GM12878 (cell line): ENCODE data around the gene SLC25A26. TPM values are rescaled to one million over a fixed set of nuclear protein-coding genes. Genes with fewer than 3 reads are reported as not detected.

Experiments
- ATAC-seq: fragments of 200-7000 bp; cut with Tn5 transposase; 3 replicates; pipeline ENCODE4 v1.9.1; 2020; ENCODE audit warnings: mild to moderate bottlenecking, moderate library complexity
- BruUV-seq: library from RNA; stranded (reverse); fragments of 400-500 nt; replicated peaks from 2 replicates; lab custom pipeline; 2021; lab: Mats Ljungman, UMichigan
- CTCF ChIA-PET: fragments of 300-600 bp; sonication (Branson Sonifier 250); formaldehyde crosslinking; extraction: SDS; loops from one replicate; lab custom pipeline; 2021; ENCODE audit warnings: inconsistent platforms; lab: Yijun Ruan, JAX
- POLR2A ChIA-PET: fragments of 350-600 bp; formaldehyde crosslinking; extraction: SDS; loops from one replicate; lab custom pipeline; 2021; ENCODE audit warnings: inconsistent platforms; lab: Charles Lee
- RAD21 ChIA-PET: fragments of 300-600 bp; sonication (Branson Sonifier 250); formaldehyde crosslinking; loops from one replicate; lab custom pipeline; 2023; ENCODE audit warnings: antibody characterized with exemption; ENCODE audit not compliant: unreplicated experiment; lab: Charles Lee
- SMC1A ChIA-PET: fragments of 300-600 bp; sonication (Branson Sonifier 250); formaldehyde crosslinking; loops from one replicate; lab custom pipeline; 2023; ENCODE audit not compliant: unreplicated experiment, uncharacterized antibody; lab: Charles Lee
- DNase-seq: peaks from one replicate; pipeline ENCODE4 v3.0.0-alpha.2; 2011; ENCODE audit warnings: low read depth, low spot score
- FAIRE-seq: peaks from 3 replicates; lab custom pipeline; 2011; peaks lifted over from hg19 to GRCh38; lab: Jason Lieb, UNC
- H2AFZ ChIP-seq: 2 replicates; pipeline ENCODE4 v1.6.0; 2011; ENCODE audit warnings: low read depth, low read length, control low read depth; ENCODE audit not compliant: control insufficient read depth
- H3K27ac ChIP-seq: 2 replicates; pipeline ENCODE4 v1.5.1; 2011; ENCODE audit warnings: control low read depth; ENCODE audit not compliant: control insufficient read depth, insufficient read depth
- H3K27me3 ChIP-seq, 2 experiments: replicated peaks in 1 of 2; 2 replicates each; pipeline versions ENCODE4 v1.6.0 to v1.6.1; 2011; ENCODE audit warnings: low read length in 1 of 2; ENCODE audit not compliant: control insufficient read depth in 2 of 2, insufficient read depth in 2 of 2
- H3K36me3 ChIP-seq, 2 experiments: 2 replicates each; pipeline ENCODE4 v1.5.1; 2011; ENCODE audit warnings: low read length in 1 of 2; ENCODE audit not compliant: control insufficient read depth in 2 of 2, insufficient read depth in 2 of 2
- H3K4me1 ChIP-seq: 2 replicates; pipeline ENCODE4 v1.6.1; 2011; ENCODE audit warnings: mild to moderate bottlenecking, low read length, moderate library complexity, mixed read lengths; ENCODE audit not compliant: control insufficient read depth, insufficient read depth
- H3K4me2 ChIP-seq: 2 replicates; pipeline ENCODE4 v1.6.0; 2011; ENCODE audit warnings: control low read depth; ENCODE audit not compliant: control insufficient read depth, insufficient read depth
- H3K4me3 ChIP-seq: fragments of 200-600 bp; sonication (generic); 2 replicates; pipeline ENCODE4 v1.5.1; 2016
- H3K79me2 ChIP-seq: 2 replicates; pipeline ENCODE4 v1.6.0; 2011; ENCODE audit warnings: low read length; ENCODE audit not compliant: control insufficient read depth, insufficient read depth
- H3K9ac ChIP-seq: 2 replicates; pipeline ENCODE4 v1.8.0; 2011; ENCODE audit warnings: low read length, control low read depth, mixed read lengths; ENCODE audit not compliant: control insufficient read depth, insufficient read depth
- H3K9me3 ChIP-seq: replicated peaks from 3 replicates; pipeline ENCODE4 v1.5.1; 2011; ENCODE audit warnings: mild to moderate bottlenecking, low read length; ENCODE audit not compliant: control insufficient read depth, insufficient read depth
- H4K20me1 ChIP-seq: 2 replicates; pipeline ENCODE4 v1.6.0; 2011; ENCODE audit not compliant: control insufficient read depth, insufficient read depth
- CHD4 ChIP-seq: fragments of 200-600 bp; sonication (generic); IDR thresholded peaks from 2 replicates; pipeline ENCODE4 v1.6.1; 2016; ENCODE audit warnings: mild to moderate bottlenecking
- EP300 ChIP-seq, 2 experiments: fragments of 150-350 bp in 1 of 2; IDR thresholded peaks; 2 replicates each; pipeline ENCODE4 v1.6.1; 2011 to 2012; ENCODE audit warnings: low read depth in 2 of 2, low read length in 2 of 2, borderline replicate concordance in 1 of 2, improper control_type of control experiment in 1 of 2, inconsistent platforms in 1 of 2; ENCODE audit not compliant: control insufficient read depth in 1 of 2
- ETV6 ChIP-seq, 2 experiments: fragments of 450-650 bp in 1 of 2; IDR thresholded peaks in 1 of 2; conservative IDR thresholded peaks in 1 of 2; 2 replicates each; pipeline ENCODE4 v1.6.1; 2014; ENCODE audit warnings: antibody characterized with exemption in 1 of 2, borderline replicate concordance in 1 of 2, low read depth in 1 of 2, mild to moderate bottlenecking in 1 of 2, moderate library complexity in 1 of 2
- IKZF1 ChIP-seq: fragments of 450-650 bp; conservative IDR thresholded peaks from 2 replicates; pipeline ENCODE4 v1.6.1; 2017; ENCODE audit warnings: antibody characterized with exemption, mild to moderate bottlenecking
- KDM1A ChIP-seq: fragments of 200-600 bp; sonication (generic); IDR thresholded peaks from 2 replicates; pipeline ENCODE4 v1.6.1; 2016; ENCODE audit warnings: borderline replicate concordance
- LARP7 ChIP-seq: fragments of 450-650 bp; IDR thresholded peaks from 2 replicates; pipeline ENCODE4 v1.6.1; 2017; ENCODE audit warnings: mild to moderate bottlenecking
- NFXL1 ChIP-seq: fragments of 450-650 bp; IDR thresholded peaks from 2 replicates; pipeline ENCODE4 v1.6.1; 2017; ENCODE audit warnings: antibody characterized with exemption, mild to moderate bottlenecking, borderline replicate concordance
- RAD51 ChIP-seq: fragments of 450-650 bp; IDR thresholded peaks from 2 replicates; pipeline ENCODE4 v1.6.1; 2016; ENCODE audit warnings: moderate library complexity, mild to moderate bottlenecking, inconsistent platforms
- RCOR1 ChIP-seq: conservative IDR thresholded peaks from 2 replicates; pipeline ENCODE4 v1.6.1; 2012; ENCODE audit warnings: low read depth, low read length, improper control_type of control experiment
- SMC3 ChIP-seq: IDR thresholded peaks from 2 replicates; pipeline ENCODE4 v1.6.1; 2011; ENCODE audit warnings: low read length, improper control_type of control experiment, borderline replicate concordance
- WRNIP1 ChIP-seq: IDR thresholded peaks from 2 replicates; pipeline ENCODE4 v1.6.1; 2011; ENCODE audit warnings: low read depth, low read length, improper control_type of control experiment, borderline replicate concordance
- YBX1 ChIP-seq: fragments of 450-650 bp; IDR thresholded peaks from 2 replicates; pipeline ENCODE4 v1.6.1; 2016; ENCODE audit warnings: antibody characterized with exemption
- WGBS: methylation state at CpG from one replicate; pipeline ENCODE4 v1.1.6; 2016; ENCODE audit warnings: low lambda C conversion rate; ENCODE audit not compliant: insufficient replicate concordance, insufficient coverage; ENCODE audit errors: missing lambda C conversion rate; 5-methylcytosine and 5-hydroxymethylcytosine counted together
- in situ Hi-C: fragments of 300-500 bp; cut with MboI; formaldehyde crosslinking; loops from 9 replicates; pipeline ENCODE4 v1.14.3; 2018; ENCODE audit warnings: mixed read lengths
- intact Hi-C: fragments of 100-400 bp; cut with micrococcal nuclease; formaldehyde crosslinking; loops from one replicate; pipeline ENCODE4 v1.14.2; 2022; ENCODE audit not compliant: unreplicated experiment
- polyA plus RNA-seq, 11 experiments: library from polyadenylated mRNA; depleted of rRNA in 4 of 11; unstranded in 6 of 11; stranded (reverse) in 5 of 11; fragments of >200 nt; fragmentation: Nextera tagmentation in 4 of 11; fragmentation: Illumina TruSeq in 1 of 11; extraction: Ambion mirVana in 4 of 11; extraction: Trizol in 1 of 11; gene quantifications; 1 replicate in 1 of 11; 2 replicates in 10 of 11; pipeline versions ENCODE4 v1.2.1 to v1.2.3, GENCODE V29; 2011 to 2016; ENCODE audit warnings: inconsistent platforms in 2 of 11, missing spikeins in 2 of 11, low read depth in 1 of 11
- total RNA-seq, 4 experiments: library from RNA; depleted of rRNA in 3 of 4; stranded (reverse); fragments of >200 nt in 3 of 4; fragmentation: Illumina TruSeq in 1 of 4; extraction: Trizol in 1 of 4; gene quantifications; 2 replicates each; pipeline versions ENCODE4 v1.2.1 to v1.2.3, GENCODE V29; 2013 to 2021
- TF ChIP-seq, protein P1 (sequence below): IDR thresholded peaks from 2 replicates; pipeline ENCODE4 v1.6.1; 2011; ENCODE audit warnings: low read depth, mild to moderate bottlenecking, low read length, moderate library complexity, borderline replicate concordance; ENCODE audit errors: extremely low read depth
- TF ChIP-seq, protein P2 (sequence below): IDR thresholded peaks from 2 replicates; pipeline ENCODE4 v1.6.1; 2012; ENCODE audit warnings: low read depth, low read length, improper control_type of control experiment
- TF ChIP-seq, protein P3 (sequence below): IDR thresholded peaks from 2 replicates; pipeline ENCODE4 v1.6.1; 2012; ENCODE audit warnings: mild to moderate bottlenecking, low read depth, low read length

SLC25A26 gene
- total and polyA plus RNA-seq, 10 of the 15 experiments (the other 5 are each of a cell fraction or from before 2014, with no cell fraction given) = 14.6 to 49.7 (median 24.9) TPM

DNA sequence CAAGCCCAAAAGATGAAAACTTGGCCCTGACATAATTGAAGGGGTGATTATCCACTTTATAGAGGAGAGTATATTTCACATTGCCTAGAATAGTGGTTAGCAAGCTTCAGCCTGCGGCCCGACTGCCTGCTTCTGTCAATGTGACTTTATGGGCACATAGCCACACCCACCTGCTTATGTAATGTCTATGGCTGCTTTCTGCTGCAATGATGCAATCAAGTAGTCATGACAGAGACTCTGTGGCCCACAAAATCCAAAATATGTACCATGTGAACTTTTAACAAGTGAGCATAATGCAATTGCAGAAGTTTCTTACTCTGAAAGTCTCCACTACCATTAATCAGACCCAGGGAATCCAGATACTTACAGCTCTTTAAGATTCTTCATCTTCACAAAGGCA lies 176.9 kb downstream of the SLC25A26 start (continued):
- TF ChIP-seq, protein P1, sequence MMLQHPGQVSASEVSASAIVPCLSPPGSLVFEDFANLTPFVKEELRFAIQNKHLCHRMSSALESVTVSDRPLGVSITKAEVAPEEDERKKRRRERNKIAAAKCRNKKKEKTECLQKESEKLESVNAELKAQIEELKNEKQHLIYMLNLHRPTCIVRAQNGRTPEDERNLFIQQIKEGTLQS = no peak
- TF ChIP-seq NFXL1 (no peak), RAD51 (no peak)

DNA sequence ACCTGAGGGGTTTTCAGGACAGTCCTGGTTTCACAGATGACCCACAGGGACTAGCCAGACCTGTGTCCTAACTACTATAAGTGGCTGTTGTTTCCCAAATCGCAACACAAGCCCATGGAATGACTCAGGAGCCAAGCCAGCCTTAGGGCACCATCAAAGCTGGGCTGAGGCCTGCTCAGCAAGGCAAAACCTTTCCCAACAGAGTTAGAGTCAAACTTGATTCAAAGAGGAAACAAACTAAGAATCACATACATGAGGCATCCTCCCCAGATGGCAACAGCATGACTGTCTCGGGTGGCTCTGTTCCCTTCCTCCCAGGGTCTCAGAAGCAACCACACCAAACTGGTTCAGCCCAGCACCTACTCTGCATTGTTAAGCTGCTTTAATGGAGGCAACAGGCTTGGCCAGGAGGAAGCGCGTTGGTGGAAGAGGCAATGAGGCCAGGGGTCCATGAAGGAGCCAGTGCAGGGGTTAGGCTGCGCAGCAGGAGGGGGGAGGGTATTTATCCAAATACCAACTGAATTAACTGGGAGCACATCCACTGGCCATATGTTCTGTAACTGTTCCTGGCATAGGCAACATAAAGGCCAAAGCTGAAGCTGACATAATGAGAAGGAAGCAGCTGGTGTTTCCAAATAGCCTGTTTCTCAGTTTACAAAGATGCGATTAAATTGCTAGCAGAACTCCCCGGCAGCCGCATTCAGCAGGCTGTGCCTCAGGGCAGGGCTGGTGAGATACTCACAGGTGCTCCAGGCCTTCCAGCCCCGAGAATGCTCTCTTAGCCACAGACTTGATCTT lies 177.6 kb downstream of the SLC25A26 start:
- WGBS = 89% methylated on average over 9 of the region's 9 CpGs
- POLR2A ChIA-PET = no interaction called here
- no peak for TF ChIP-seq LARP7
- no peak for TF ChIP-seq KDM1A
- TF ChIP-seq IKZF1 = no peak
- no peak for TF ChIP-seq RCOR1
- no peak for TF ChIP-seq EP300 (IDR thresholded peaks at IDR 0.05; ENCODE audit: borderline replicate concordance in 1 of 2, control insufficient read depth in 1 of 2, low read depth in 2 of 2, low read length in 2 of 2)
- TF ChIP-seq, protein P2, sequence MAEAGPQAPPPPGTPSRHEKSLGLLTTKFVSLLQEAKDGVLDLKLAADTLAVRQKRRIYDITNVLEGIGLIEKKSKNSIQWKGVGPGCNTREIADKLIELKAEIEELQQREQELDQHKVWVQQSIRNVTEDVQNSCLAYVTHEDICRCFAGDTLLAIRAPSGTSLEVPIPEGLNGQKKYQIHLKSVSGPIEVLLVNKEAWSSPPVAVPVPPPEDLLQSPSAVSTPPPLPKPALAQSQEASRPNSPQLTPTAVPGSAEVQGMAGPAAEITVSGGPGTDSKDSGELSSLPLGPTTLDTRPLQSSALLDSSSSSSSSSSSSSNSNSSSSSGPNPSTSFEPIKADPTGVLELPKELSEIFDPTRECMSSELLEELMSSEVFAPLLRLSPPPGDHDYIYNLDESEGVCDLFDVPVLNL = no peak
- TF ChIP-seq, protein P3, sequence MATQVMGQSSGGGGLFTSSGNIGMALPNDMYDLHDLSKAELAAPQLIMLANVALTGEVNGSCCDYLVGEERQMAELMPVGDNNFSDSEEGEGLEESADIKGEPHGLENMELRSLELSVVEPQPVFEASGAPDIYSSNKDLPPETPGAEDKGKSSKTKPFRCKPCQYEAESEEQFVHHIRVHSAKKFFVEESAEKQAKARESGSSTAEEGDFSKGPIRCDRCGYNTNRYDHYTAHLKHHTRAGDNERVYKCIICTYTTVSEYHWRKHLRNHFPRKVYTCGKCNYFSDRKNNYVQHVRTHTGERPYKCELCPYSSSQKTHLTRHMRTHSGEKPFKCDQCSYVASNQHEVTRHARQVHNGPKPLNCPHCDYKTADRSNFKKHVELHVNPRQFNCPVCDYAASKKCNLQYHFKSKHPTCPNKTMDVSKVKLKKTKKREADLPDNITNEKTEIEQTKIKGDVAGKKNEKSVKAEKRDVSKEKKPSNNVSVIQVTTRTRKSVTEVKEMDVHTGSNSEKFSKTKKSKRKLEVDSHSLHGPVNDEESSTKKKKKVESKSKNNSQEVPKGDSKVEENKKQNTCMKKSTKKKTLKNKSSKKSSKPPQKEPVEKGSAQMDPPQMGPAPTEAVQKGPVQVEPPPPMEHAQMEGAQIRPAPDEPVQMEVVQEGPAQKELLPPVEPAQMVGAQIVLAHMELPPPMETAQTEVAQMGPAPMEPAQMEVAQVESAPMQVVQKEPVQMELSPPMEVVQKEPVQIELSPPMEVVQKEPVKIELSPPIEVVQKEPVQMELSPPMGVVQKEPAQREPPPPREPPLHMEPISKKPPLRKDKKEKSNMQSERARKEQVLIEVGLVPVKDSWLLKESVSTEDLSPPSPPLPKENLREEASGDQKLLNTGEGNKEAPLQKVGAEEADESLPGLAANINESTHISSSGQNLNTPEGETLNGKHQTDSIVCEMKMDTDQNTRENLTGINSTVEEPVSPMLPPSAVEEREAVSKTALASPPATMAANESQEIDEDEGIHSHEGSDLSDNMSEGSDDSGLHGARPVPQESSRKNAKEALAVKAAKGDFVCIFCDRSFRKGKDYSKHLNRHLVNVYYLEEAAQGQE = no peak
- no peak for TF ChIP-seq ETV6 (conservative IDR thresholded peaks at IDR 0.05 in 1 of 2, IDR thresholded peaks at IDR 0.05 in 1 of 2; ENCODE audit: borderline replicate concordance in 1 of 2, low read depth in 1 of 2)
- TF ChIP-seq WRNIP1 = no peak
- no peak for TF ChIP-seq YBX1
- no peak for TF ChIP-seq CHD4
- TF ChIP-seq RAD51 = no peak
- TF ChIP-seq SMC3 = no peak

More for the DNA sequence above, 177.6 kb downstream of the SLC25A26 start:
- in situ Hi-C loops = no loop called here
- ChIA-PET SMC1A (interaction anchor here (1.1 kb wide), 1 partner anchor 94 kb away, joined by 3 read pairs; no protein-coding TSS in a partner anchor), RAD21 (interaction anchor here (1.3 kb wide), 1 partner anchor 112 kb away, joined by 3 read pairs; no protein-coding TSS in a partner anchor), CTCF (interaction anchor here (1.0 to 1.9 kb wide), 3 partner anchors 9 to 24 kb away, joined by 3 to 17 read pairs (median 8); no protein-coding TSS in a partner anchor)
- no peaks in the 10 kb centered on the region; a peak in 1 of 4 replicates for H3K27me3 ChIP-seq
- H3K4me2 ChIP-seq = no peak overlapping the region
- no peaks in the 10 kb centered on the region for H4K20me1 ChIP-seq
- H3K4me1 ChIP-seq = peaks cover 10% of the 10 kb centered on the region
- DNase-seq = no peak
- H3K9me3 ChIP-seq = no peaks in the 10 kb centered on the region
- no peaks in the 10 kb centered on the region; a peak in 1 of 4 replicates for H3K36me3 ChIP-seq
- BruUV-seq = no TSS peak
- intact Hi-C loops = no loop called here
- no peak for FAIRE-seq
- no peak overlapping the region for H3K27ac ChIP-seq
- no peaks in the 10 kb centered on the region for H3K79me2 ChIP-seq
- ATAC-seq = no peak
- H2AFZ ChIP-seq = no peak overlapping the region
- no peak overlapping the region for H3K9ac ChIP-seq
- no peak overlapping the region for H3K4me3 ChIP-seq
